NT2/D1 (cell line): Measurements from ENCODE around the gene PLCD1.

Source experiments
- DNase-seq: peaks from one replicate; pipeline ENCODE4 v3.0.0-alpha.2; 2011; ENCODE audit warnings: low read depth, low spot score
- H3K27me3 ChIP-seq: 2 replicates; pipeline ENCODE4 v1.6.0; 2011; ENCODE audit warnings: mild to moderate bottlenecking; ENCODE audit not compliant: insufficient read length, insufficient read depth
- H3K36me3 ChIP-seq: 2 replicates; pipeline ENCODE4 v1.6.1; 2011; ENCODE audit warnings: mild to moderate bottlenecking, low read length, mixed read lengths; ENCODE audit not compliant: insufficient read depth, insufficient read length
- H3K4me1 ChIP-seq: 2 replicates; pipeline ENCODE4 v1.5.1; 2011; ENCODE audit not compliant: insufficient read depth, insufficient read length
- H3K4me3 ChIP-seq: 2 replicates; pipeline ENCODE4 v1.5.1; 2011; ENCODE audit warnings: low read depth; ENCODE audit not compliant: insufficient read length
- H3K9ac ChIP-seq: 2 replicates; pipeline ENCODE4 v1.6.0; 2011; ENCODE audit warnings: low read depth; ENCODE audit not compliant: insufficient read length
- H3K9me3 ChIP-seq: 2 replicates; pipeline ENCODE4 v1.5.1; 2011; ENCODE audit warnings: mild to moderate bottlenecking, low read length; ENCODE audit not compliant: insufficient read depth
- SUZ12 ChIP-seq: IDR thresholded peaks from 2 replicates; pipeline ENCODE4 v1.6.1; 2011; ENCODE audit not compliant: insufficient read length, insufficient read depth; ENCODE audit errors: extremely low read depth
- YY1 ChIP-seq: IDR thresholded peaks from 2 replicates; pipeline ENCODE4 v1.6.1; 2011; ENCODE audit not compliant: insufficient read length, insufficient read depth
- ZNF274 ChIP-seq: IDR thresholded peaks from 2 replicates; pipeline ENCODE4 v1.6.1; 2011; ENCODE audit warnings: mild to moderate bottlenecking, low read depth, low read length

PLCD1 gene

GRCh38 chr3:38020342-38020726, 9.1 kb downstream of the PLCD1 start:
- no peak for DNase-seq
- H3K9ac ChIP-seq, result no peak overlapping the region
- peaks cover 30% of the 10 kb centered on the region for H3K36me3 ChIP-seq
- H3K4me3 ChIP-seq, result no peak overlapping the region
- TF ChIP-seq ZNF274, result no peak
- no peak for TF ChIP-seq YY1
- TF ChIP-seq SUZ12, result no peak
- peaks cover 13% of the 10 kb centered on the region for H3K27me3 ChIP-seq
- H3K9me3 ChIP-seq, result peaks cover 9% of the 10 kb centered on the region; the same call in 1 of the 2 replicates
- peaks cover 10% of the 10 kb centered on the region for H3K4me1 ChIP-seq

- TF ChIP-seq ZNF274, result no peak
- TF ChIP-seq YY1, result no peak
- no peak for TF ChIP-seq SUZ12
- Histone ChIP-seq H3K27me3 (peaks cover 13% of the 10 kb centered on the region), H3K36me3 (peaks cover 34% of the 10 kb centered on the region), H3K4me3 (no peak overlapping the region), H3K9me3 (peaks cover 9% of the 10 kb centered on the region; the same call in 1 of the 2 replicates), H3K9ac (no peak overlapping the region), H3K4me1 (peaks cover 10% of the 10 kb centered on the region)
- no peak for DNase-seq
Measured at GRCh38 chr3:38019658-38020341, 9.6 kb downstream of the PLCD1 start.

GRCh38 chr3:38018296-38019266, 10.9 kb downstream of the PLCD1 start:
- H3K9ac ChIP-seq, result no peak overlapping the region
- peaks cover 9% of the 10 kb centered on the region; the same call in 1 of the 2 replicates for H3K9me3 ChIP-seq
- TF ChIP-seq ZNF274 (no peak), YY1 (no peak), SUZ12 (no peak)
- peaks cover 7% of the 10 kb centered on the region for H3K27me3 ChIP-seq
- peaks cover 6% of the 10 kb centered on the region for H3K4me1 ChIP-seq
- peaks cover 34% of the 10 kb centered on the region for H3K36me3 ChIP-seq
- H3K4me3 ChIP-seq, result no peak overlapping the region
- no peak for DNase-seq

GRCh38 chr3:38017445-38018295, 11.8 kb downstream of the PLCD1 start:
- Histone ChIP-seq H3K4me1 (peaks cover 5% of the 10 kb centered on the region), H3K4me3 (no peak overlapping the region), H3K36me3 (peaks cover 34% of the 10 kb centered on the region), H3K9ac (no peak overlapping the region), H3K27me3 (no peaks in the 10 kb centered on the region), H3K9me3 (peaks cover 9% of the 10 kb centered on the region; the same call in 1 of the 2 replicates)
- DNase-seq, result no peak
- TF ChIP-seq SUZ12 (no peak), YY1 (no peak), ZNF274 (no peak)

- H3K9me3 ChIP-seq, result peaks cover 9% of the 10 kb centered on the region; the same call in 1 of the 2 replicates
- H3K9ac ChIP-seq, result no peak overlapping the region
- peaks cover 34% of the 10 kb centered on the region for H3K36me3 ChIP-seq
- no peak overlapping the region for H3K4me3 ChIP-seq
- TF ChIP-seq ZNF274, result no peak
- TF ChIP-seq SUZ12, result no peak
- no peak for TF ChIP-seq YY1
- peaks cover 4% of the 10 kb centered on the region for H3K4me1 ChIP-seq
- H3K27me3 ChIP-seq, result no peaks in the 10 kb centered on the region
- DNase-seq, result no peak
Measured at GRCh38 chr3:38016847-38017444, 12.5 kb downstream of the PLCD1 start.

- H3K27me3 ChIP-seq, result no peaks in the 10 kb centered on the region
- no peak overlapping the region for H3K9ac ChIP-seq
- H3K36me3 ChIP-seq, result peaks cover 34% of the 10 kb centered on the region
- DNase-seq, result no peak
- no peak overlapping the region for H3K4me3 ChIP-seq
- H3K4me1 ChIP-seq, result peaks cover 2% of the 10 kb centered on the region
- peaks cover 9% of the 10 kb centered on the region; the same call in 1 of the 2 replicates for H3K9me3 ChIP-seq
- no peak for TF ChIP-seq ZNF274
- TF ChIP-seq SUZ12, result no peak
- TF ChIP-seq YY1, result no peak
Measured at GRCh38 chr3:38016410-38016809, 13.0 kb downstream of the PLCD1 start.
